ENCODE results near the gene LY6G6D.

LY6G6D gene

GRCh38 chr6:31722173-31722572 is 7.0 kb downstream of the LY6G6D start:
- ChIA-PET POLR2A (interaction anchor here (0.7 kb wide), 1 partner anchor 141 kb away, joined by 3 read pairs; the partner anchor contains the start of gene NEU1), CTCF (interaction anchor here (0.8 to 1.5 kb wide), 2 partner anchors 10 to 14 kb away, joined by 3 to 4 read pairs; partner anchors contain the start of gene CLIC1)
- no peak for DNase-seq (ENCODE audit: extremely low spot score)
- TF ChIP-seq CTCF (IDR thresholded peaks at IDR 0.05; ENCODE audit: control extremely low read depth, extremely low read depth, low read depth, missing control alignments), result no peak

GRCh38 chr6:31723245-31723979 is 8.3 kb downstream of the LY6G6D start, which contains the start of gene MPIG6B:
Gene MPIG6B, plus strand, starts transcription at chr6:31723373. Its CDS starts 11 bp downstream, at chr6:31723384.
- CTCF ChIA-PET, result interaction anchor here (0.9 to 2.0 kb wide), 5 partner anchors 9 to 39 kb away, joined by 3 to 7 read pairs (median 4); partner anchors contain the start of gene CLIC1
- no peak for TF ChIP-seq CTCF (IDR thresholded peaks at IDR 0.05; ENCODE audit: control extremely low read depth, extremely low read depth, low read depth, missing control alignments)
- DNase-seq (ENCODE audit: extremely low spot score), result no peak
- POLR2A ChIA-PET, result interaction anchor here (0.6 kb wide), 1 partner anchor 39 kb away, joined by 5 read pairs; no protein-coding TSS in a partner anchor

- TF ChIP-seq CTCF (IDR thresholded peaks at IDR 0.05; ENCODE audit: control extremely low read depth, extremely low read depth, low read depth, missing control alignments), result no peak
- DNase-seq (ENCODE audit: extremely low spot score), result no peak
- CTCF ChIA-PET, result interaction anchor here (1.5 to 7.2 kb wide), 4 partner anchors 10 to 39 kb away, joined by 3 to 64 read pairs (median 6); partner anchors contain the start of genes CLIC1 and MSH5
- POLR2A ChIA-PET, result no interaction called here
Measured at GRCh38 chr6:31723980-31724691, 9.0 kb downstream of the LY6G6D start.

- no peak for TF ChIP-seq CTCF (IDR thresholded peaks at IDR 0.05; ENCODE audit: control extremely low read depth, extremely low read depth, low read depth, missing control alignments)
- CTCF ChIA-PET, result interaction anchor here (1.0 to 7.2 kb wide), 3 partner anchors 13 to 19 kb away, joined by 4 to 64 read pairs (median 5); partner anchors contain the start of genes CLIC1, LY6G6F and MSH5
- DNase-seq (ENCODE audit: extremely low spot score), result no peak
- POLR2A ChIA-PET, result interaction anchor here (0.7 kb wide), 1 partner anchor 13 kb away, joined by 5 read pairs; no protein-coding TSS in a partner anchor
Measured at GRCh38 chr6:31725502-31726350, 10.6 kb downstream of the LY6G6D start.

- POLR2A ChIA-PET, result interaction anchor here (1.0 to 1.7 kb wide), 6 partner anchors 9 to 135 kb away, joined by 3 to 6 read pairs (median 4); partner anchors contain the start of genes CLIC1, HSPA1A, HSPA1B and HSPA1L
Measured at GRCh38 chr6:31727034-31727716, 12.0 kb downstream of the LY6G6D start.

More at GRCh38 chr6:31727034-31727716, 12.0 kb downstream of the LY6G6D start:
- DNase-seq (ENCODE audit: extremely low spot score), result peak; percentile 87
- CTCF ChIA-PET, result interaction anchor here (1.2 to 7.2 kb wide), 9 partner anchors 12 to 103 kb away, joined by 3 to 64 read pairs (median 7); partner anchors contain the start of genes CLIC1, LY6G6D and MSH5
- no peak for TF ChIP-seq CTCF (IDR thresholded peaks at IDR 0.05; ENCODE audit: control extremely low read depth, extremely low read depth, low read depth, missing control alignments)

All from GM10248 (cell line).